Measurements from ENCODE around the gene SUMO3.
A peak's percentile ranks its signal among the peaks of the same experiment; 100 is the strongest.

The SUMO3 gene

DNA sequence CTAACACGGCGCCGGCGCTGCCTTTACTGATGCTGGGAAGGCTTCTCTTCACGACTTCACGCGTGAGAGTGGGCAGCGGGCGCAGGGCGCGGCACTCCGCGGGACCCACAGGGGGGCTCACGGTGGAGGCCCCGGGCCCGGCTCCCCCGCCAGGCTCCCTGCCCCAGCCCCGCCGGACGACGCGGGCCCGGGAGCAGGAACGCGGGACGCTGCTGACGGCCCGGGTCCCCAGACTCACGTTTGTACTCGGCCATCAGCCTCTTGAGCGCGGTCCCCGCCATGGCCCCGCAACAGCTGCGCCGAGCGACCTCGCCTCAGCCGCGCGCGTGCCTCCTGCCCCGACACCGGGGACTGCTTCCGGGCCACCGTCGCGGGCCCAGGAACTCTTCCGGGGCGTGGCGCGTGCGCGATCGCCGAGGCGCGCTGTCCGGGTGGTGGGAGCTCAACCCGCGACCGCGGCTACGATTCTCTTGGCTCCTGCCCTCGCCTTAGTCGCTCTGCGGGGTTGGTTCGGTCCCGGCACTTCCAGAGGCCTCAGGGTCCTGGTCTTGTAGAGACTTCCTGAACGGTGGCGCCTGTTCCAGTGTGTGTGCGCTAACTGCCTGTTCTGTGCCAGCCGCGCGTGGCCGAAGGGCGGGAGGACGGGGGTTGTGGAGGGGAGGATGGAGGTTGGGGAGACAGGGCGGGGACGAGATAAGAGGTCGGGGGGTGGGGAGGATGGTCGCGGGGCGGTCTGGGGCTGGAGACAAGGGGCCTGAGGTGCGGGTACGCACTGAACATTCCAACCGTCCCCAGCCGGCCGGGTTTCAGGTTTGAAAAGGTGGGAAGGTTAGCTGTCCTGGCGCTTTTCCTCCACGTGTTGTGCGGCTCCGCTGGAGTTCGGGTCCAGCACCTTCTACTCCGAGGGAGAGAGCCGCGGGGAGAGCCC lies 16.1 kb downstream of the SUMO3 start, which contains the start of gene UBE2G2:
Gene UBE2G2, minus strand, starts transcription at position 353 of the 928 bp plus-strand sequence. Its CDS starts 72 bp downstream, at position 281.
- DNase-seq (ENCODE audit: low read depth) = peak; percentile 83

GRCh38 chr21:44800971-44801467 lies 16.8 kb downstream of the SUMO3 start:
- no peak for DNase-seq (ENCODE audit: low read depth)

DNA sequence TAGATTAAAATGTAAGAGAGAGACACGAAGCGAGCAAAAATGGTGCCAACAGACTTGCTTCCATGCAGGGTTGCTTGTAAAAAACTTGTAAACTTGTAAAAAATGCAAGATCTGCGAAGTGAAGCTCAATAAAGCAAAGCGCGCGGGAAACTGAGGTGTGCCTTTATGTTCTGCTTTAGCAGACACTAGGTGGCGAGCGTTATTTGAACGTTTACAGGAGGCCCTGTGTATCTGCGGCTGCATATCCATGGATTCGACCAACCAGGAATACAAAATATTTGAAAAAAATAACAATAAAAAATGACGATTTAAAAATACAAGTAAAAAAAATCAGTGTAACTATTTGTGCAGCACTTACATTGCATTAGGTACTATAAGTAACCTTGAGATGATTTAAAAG lies 17.8 kb downstream of the SUMO3 start:
- no peak for DNase-seq (ENCODE audit: low read depth)

DNA sequence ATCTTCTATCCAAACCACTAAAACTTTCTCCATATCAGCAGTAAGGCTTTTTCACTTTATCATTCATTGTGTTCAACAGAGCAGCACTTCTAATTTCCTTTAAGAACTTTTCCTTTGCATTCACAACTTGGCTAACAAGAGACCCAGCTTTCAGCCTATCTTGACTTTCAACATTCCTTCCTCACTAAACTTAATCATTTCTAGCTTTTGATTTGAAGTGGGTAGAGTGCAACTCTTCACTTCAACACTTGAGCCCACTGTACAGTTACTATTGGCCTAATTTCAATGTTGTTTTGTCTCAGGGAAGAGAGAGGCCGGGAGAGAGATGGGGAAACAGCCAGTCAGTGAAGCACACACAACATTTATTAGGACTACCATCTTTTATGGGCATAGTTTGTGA lies 18.2 kb downstream of the SUMO3 start:
- no peak for DNase-seq (ENCODE audit: low read depth)

DNA sequence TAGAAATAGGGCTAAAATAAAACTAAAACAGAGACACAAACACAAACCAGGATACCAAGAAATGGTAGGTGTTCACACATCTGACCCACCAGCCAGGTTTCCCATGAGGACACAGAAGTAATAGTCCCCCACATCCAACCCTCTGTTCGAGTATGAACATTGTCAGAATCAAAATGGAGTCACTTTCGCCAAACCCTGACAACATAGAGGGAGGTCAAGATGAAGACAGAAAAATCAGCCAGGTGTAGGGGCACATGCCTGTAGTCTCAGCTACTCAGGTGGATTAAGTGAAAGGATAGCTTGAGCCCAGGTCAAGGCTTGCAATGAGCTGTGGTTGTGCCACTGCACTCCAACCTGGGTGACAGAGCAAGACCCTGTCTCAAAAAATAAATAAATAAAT lies 20.1 kb downstream of the SUMO3 start:
- no peak for DNase-seq (ENCODE audit: low read depth)

DNA sequence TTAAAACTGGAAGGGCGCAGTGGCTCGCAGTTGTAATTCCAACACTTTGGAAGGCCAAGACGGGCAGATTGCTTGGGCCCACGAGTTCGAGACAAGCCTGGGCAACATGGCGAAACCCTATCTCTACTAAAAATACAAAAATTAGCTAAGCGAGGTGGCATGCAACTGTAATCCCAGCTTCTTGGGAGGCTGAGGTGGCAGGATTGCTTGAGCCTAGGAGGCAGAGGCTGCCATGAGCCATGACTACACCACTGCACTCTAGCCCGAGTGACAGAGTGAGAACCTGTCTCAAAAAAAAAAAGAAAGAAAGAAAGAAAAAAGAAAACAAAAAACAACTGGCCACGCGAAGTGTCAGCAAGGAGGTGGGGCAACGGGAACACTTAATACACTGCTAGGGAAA lies 22.5 kb downstream of the SUMO3 start:
- no peak for DNase-seq (ENCODE audit: low read depth)

- DNase-seq (ENCODE audit: low read depth) = no peak
These were observed 24.1 kb downstream of the SUMO3 start for GRCh38 chr21:44793592-44794374.

DNA sequence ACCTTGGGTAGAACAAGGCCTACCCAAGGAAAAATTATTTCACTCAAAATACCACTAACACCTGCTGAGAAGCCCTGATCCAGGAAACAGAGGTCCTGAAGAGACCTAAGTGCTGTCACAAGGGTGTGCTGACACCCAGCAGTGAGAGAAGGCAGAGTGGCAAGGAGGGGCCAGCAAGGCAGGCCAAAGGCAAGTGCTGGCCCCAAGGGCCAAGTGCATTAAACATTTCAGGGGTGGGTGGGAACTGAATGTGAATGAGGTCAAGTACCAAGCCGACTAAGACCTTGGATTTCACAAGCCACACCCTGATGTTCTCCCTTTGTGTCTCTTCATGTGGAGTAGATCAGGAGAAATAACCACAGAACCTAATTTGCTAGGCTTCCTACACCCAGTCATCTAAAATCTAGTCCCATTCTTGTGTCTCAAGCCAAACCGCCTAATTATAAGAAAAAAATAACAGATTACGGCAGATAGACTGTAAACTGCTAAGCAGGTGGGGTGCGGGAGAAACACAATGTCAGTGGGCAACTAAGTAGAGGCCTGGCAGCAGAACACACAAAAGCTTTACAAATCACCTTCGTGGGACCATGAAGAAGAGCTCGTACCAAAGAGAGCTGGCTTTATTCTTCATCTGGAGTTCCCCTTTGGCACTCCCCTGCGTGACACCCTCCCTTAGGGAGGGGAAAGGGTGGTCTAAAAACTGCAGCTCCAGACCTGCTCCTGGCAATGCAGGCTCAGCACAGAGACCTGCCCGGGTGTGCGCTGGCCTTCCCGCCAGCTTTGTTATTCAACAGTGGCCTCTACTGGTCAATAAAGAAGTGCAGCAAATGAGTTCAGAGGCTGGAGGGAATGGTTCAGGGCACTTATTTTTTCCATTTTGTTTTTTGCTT lies 24.9 kb downstream of the SUMO3 start:
- DNase-seq (ENCODE audit: low read depth) = peak; percentile 28

GRCh38 chr21:44791993-44792392 lies 25.9 kb downstream of the SUMO3 start:
- DNase-seq (ENCODE audit: low read depth) = no peak

DNA sequence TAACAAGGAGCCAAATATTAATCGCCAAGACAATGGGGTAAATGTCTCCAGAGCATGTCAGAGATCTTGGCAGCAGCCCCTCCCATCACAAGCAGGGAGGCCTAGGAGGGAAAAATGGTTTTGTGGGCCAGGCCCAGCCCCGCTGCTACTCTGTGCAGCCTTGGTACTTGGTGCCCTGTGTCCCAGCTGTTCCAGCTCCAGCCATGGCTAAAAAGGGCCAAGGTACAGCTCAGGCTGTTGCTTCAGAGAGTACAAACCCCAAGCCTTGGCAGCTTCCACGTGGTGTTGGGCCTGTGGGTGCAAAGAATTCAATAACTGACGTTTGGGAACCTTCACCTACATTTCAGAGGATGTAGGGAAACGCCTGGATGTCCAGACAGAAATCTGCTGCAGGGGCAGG lies 26.6 kb downstream of the SUMO3 start:
- DNase-seq (ENCODE audit: low read depth) = no peak

DNA sequence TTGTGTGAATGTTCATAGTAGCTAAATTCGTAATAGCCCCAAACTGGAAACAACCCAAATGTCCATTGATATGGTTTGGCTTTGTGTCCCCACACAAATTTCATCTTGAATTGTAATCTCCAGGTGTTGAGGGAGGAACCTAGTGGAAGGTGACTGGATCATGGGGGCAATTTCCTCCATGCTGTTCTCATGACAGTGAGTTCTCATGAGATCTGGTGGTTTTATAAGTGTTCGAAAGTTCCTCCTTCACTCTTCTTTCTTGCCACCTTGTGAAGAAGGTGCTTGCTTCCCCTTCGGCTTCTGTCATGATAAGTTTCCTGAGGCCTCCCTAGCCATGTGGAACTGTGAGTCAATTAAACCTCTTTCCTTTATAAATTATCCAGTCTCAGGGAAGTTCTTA lies 27.5 kb downstream of the SUMO3 start:
- no peak for DNase-seq (ENCODE audit: low read depth)

DNA sequence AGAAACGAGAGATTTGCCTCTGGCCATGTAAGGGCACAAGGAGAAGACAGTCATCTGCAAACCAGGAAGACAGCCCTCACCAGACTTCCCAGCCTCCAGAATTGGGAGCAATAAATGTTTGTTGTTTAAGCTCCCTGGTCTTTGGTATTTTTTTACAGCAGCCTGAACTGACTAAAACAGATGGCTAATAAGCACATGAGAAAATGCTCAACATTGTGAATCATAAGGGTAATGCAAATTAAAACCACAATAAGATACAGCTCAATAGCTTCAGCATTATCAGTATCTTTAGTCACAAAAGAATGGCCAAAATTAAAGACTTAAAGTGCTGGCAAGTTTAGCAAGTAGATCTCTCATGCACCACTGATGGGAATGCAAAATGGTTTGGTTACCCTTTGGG lies 28.0 kb downstream of the SUMO3 start:
- no peak for DNase-seq (ENCODE audit: low read depth)

DNA sequence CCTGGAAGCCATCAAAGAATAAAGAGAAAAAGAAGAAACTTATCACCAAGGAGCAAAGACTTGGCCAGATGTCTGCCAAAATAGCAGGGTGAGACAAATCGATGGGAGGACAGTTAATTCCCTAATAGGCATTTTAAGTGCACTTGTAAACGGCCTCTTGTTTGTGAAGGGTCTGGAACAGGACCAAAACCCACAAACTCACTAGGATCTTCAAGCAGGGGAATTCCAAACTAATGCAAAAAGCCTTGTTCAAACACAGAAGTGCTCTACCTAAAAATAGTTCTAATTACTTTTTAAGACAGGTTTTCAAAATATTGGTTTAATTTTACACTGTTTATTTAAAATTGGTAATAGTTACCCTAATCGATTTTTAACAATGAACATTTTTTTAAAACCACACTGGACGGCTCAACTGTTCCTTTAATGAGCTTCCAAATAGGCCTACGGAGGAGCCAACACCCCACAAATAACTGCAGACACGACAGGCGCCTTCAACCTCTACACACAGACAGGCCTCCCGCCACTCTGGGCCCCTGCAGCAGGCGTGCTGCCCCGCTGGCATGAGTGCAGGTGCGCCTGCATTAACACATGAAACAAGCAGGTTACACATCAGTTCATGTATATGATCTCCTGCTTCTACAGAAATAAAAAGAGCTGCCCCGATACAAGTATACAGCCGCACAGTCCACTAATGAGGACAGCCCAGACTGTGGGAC lies 32.1 kb downstream of the SUMO3 start:
- no peak for DNase-seq (ENCODE audit: low read depth)

DNA sequence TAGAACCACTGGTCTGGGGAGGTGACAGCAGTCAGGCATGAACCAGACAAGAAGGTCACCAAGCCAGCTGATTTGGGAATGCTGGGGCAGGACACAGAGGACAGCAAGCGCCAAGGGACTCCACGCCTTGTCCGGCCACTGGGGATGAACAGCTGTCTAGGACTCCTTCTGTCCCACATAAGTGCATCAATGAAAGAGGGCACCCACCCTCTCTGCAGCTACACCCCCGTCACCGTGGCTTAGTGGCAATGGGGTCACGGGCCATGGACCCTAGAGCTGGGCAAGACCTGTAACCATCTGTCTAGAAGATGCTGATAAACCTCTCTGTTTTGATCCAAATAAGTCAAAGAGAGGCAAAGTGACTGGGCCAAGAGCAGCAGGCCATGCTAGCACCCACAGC lies 33.1 kb downstream of the SUMO3 start:
- no peak for DNase-seq (ENCODE audit: low read depth)

GRCh38 chr21:44783020-44783696 lies 34.7 kb downstream of the SUMO3 start:
- DNase-seq (ENCODE audit: low read depth) = no peak

DNA sequence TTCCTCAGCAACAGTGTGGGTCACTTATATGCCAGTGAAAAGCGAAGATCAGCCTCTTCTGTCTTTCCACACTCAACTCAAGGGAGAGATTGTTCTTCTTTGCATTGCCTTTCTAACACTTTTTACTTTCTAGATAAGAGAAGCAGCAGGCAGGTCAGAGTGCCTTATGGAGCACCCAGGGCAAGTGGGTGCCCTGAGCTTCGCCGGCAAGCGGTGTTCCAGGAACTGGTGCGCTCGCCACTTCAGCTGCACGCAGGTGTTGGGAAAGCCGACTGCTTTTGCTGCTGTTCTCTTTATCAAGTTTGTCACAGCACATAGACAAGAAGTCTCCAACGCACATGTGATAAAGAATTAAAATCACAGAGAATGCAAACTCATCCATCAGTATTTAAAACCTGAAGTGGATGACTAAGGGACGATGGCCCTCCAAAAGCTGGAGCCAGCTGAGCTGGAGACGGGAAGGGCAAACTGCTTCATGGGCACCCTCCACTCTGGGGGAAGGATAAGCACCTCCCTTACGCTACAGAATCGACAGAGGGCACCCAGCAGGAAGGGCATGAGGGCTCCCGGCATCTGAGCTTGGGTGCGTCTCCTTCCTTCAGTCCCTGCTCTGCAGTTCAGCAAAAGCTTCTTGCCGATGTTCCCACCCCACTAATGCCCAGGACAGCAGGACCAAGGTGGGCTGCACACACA lies 36.9 kb downstream of the SUMO3 start:
- DNase-seq (ENCODE audit: low read depth) = no peak

DNA sequence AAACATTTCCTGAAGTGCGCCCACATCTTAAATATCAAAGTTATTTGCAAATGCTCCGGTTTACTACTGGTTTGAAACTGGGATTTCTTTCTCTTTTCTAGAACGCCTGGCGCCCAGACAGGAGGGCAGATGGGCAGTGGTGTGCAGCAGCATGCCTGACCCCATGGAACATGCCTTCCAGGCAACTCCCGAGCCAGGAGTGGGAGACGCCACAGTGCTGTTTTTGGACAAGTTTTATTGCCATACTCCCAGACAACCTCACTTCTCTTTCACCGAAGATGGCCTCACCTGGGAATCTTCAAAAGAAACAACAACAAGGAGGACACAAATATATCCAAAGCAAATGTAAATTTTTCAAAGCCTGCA lies 37.7 kb downstream of the SUMO3 start:
- no peak for DNase-seq (ENCODE audit: low read depth)

- DNase-seq (ENCODE audit: low read depth) = no peak
These were observed 38.3 kb downstream of the SUMO3 start for GRCh38 chr21:44779417-44780136.

DNA sequence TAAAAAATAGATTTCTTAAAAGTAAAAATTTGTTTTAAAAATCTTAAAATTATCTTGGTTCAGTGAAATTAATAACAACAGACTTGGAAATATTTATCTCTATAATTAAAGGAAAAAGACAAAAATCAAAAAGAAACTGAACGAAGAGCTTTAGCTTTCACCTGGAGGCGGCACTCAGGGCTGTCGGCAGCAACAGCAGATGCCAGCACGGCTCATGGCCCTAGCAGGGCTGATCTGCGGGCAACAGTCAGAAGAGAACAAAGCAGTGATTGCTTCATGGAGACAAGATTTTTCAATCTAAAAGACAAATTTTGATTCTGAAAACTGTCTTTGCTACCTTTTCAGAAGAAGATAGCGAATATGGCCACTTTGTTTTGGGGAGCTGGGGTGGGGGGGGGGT lies 38.9 kb downstream of the SUMO3 start:
- DNase-seq (ENCODE audit: low read depth) = no peak
